ENCODE measurements around the gene SMYD3. TPM values are rescaled to one million over a fixed set of nuclear protein-coding genes. Genes with fewer than 3 reads are reported as not detected.

SMYD3 gene
- total and polyA plus RNA-seq, 2 of the 13 experiments (the other 11 are each of a cell fraction or from before 2014, with no cell fraction given), result 27.7 to 35.8 TPM

DNA sequence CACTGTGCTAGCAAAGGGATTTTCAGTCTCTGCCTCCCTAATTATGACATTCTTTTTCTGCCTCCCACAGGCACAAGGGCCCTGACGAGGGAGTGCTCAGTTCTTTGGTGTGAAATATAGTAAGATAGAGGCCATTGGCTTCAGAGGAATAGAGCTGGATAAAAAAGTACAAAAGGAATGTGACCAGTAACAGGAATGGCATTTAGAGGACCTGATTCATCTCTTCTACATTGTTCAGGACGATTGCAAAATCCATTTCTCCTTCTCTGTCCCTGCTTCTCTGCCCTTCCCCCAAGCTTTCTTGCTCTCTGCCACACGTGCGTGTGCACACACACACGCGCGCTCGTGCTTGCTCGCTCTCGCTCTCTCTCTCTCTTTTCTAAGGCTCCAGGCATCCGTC, 684.1 kb downstream of the SMYD3 start (continued):
- TF ChIP-seq, protein P1, sequence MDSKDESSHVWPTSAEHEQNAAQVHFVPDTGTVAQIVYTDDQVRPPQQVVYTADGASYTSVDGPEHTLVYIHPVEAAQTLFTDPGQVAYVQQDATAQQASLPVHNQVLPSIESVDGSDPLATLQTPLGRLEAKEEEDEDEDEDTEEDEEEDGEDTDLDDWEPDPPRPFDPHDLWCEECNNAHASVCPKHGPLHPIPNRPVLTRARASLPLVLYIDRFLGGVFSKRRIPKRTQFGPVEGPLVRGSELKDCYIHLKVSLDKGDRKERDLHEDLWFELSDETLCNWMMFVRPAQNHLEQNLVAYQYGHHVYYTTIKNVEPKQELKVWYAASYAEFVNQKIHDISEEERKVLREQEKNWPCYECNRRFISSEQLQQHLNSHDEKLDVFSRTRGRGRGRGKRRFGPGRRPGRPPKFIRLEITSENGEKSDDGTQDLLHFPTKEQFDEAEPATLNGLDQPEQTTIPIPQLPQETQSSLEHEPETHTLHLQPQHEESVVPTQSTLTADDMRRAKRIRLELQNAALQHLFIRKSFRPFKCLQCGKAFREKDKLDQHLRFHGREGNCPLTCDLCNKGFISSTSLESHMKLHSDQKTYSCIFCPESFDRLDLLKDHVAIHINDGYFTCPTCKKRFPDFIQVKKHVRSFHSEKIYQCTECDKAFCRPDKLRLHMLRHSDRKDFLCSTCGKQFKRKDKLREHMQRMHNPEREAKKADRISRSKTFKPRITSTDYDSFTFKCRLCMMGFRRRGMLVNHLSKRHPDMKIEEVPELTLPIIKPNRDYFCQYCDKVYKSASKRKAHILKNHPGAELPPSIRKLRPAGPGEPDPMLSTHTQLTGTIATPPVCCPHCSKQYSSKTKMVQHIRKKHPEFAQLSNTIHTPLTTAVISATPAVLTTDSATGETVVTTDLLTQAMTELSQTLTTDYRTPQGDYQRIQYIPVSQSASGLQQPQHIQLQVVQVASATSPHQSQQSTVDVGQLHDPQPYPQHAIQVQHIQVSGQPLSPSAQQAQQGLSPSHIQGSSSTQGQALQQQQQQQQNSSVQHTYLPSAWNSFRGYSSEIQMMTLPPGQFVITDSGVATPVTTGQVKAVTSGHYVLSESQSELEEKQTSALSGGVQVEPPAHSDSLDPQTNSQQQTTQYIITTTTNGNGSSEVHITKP (CRISPR knock-in tag; IDR thresholded peaks at IDR 0.05; ENCODE audit: low read depth), result no peak
- TF ChIP-seq, protein P2, sequence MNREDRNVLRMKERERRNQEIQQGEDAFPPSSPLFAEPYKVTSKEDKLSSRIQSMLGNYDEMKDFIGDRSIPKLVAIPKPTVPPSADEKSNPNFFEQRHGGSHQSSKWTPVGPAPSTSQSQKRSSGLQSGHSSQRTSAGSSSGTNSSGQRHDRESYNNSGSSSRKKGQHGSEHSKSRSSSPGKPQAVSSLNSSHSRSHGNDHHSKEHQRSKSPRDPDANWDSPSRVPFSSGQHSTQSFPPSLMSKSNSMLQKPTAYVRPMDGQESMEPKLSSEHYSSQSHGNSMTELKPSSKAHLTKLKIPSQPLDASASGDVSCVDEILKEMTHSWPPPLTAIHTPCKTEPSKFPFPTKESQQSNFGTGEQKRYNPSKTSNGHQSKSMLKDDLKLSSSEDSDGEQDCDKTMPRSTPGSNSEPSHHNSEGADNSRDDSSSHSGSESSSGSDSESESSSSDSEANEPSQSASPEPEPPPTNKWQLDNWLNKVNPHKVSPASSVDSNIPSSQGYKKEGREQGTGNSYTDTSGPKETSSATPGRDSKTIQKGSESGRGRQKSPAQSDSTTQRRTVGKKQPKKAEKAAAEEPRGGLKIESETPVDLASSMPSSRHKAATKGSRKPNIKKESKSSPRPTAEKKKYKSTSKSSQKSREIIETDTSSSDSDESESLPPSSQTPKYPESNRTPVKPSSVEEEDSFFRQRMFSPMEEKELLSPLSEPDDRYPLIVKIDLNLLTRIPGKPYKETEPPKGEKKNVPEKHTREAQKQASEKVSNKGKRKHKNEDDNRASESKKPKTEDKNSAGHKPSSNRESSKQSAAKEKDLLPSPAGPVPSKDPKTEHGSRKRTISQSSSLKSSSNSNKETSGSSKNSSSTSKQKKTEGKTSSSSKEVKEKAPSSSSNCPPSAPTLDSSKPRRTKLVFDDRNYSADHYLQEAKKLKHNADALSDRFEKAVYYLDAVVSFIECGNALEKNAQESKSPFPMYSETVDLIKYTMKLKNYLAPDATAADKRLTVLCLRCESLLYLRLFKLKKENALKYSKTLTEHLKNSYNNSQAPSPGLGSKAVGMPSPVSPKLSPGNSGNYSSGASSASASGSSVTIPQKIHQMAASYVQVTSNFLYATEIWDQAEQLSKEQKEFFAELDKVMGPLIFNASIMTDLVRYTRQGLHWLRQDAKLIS (CRISPR knock-in tag; IDR thresholded peaks at IDR 0.05), result no peak
- TF ChIP-seq ZNF281 (CRISPR knock-in tag; IDR thresholded peaks at IDR 0.05; ENCODE audit: borderline replicate concordance) (peak; percentile 63; the same call in 1 of the 2 replicates), MZF1 (CRISPR knock-in tag; IDR thresholded peaks at IDR 0.05; ENCODE audit: borderline replicate concordance) (no peak), CEBPG (CRISPR knock-in tag; IDR thresholded peaks at IDR 0.05) (peak; percentile 34; the same call in 1 of the 2 replicates), ATAD3A (CRISPR knock-in tag; IDR thresholded peaks at IDR 0.05) (no peak), E2F5 (CRISPR knock-in tag; conservative IDR thresholded peaks at IDR 0.05) (no peak), ZNF570 (CRISPR knock-in tag; IDR thresholded peaks at IDR 0.05; ENCODE audit: borderline replicate concordance) (no peak), JUND (CRISPR knock-in tag; IDR thresholded peaks at IDR 0.05) (no peak), DPF2 (CRISPR knock-in tag; IDR thresholded peaks at IDR 0.05; ENCODE audit: borderline replicate concordance, low read depth) (no peak)
- TF ChIP-seq, protein P3, sequence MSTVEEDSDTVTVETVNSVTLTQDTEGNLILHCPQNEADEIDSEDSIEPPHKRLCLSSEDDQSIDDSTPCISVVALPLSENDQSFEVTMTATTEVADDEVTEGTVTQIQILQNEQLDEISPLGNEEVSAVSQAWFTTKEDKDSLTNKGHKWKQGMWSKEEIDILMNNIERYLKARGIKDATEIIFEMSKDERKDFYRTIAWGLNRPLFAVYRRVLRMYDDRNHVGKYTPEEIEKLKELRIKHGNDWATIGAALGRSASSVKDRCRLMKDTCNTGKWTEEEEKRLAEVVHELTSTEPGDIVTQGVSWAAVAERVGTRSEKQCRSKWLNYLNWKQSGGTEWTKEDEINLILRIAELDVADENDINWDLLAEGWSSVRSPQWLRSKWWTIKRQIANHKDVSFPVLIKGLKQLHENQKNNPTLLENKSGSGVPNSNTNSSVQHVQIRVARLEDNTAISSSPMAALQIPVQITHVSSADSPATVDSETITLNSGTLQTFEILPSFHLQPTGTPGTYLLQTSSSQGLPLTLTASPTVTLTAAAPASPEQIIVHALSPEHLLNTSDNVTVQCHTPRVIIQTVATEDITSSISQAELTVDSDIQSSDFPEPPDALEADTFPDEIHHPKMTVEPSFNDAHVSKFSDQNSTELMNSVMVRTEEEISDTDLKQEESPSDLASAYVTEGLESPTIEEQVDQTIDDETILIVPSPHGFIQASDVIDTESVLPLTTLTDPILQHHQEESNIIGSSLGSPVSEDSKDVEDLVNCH (CRISPR knock-in tag; IDR thresholded peaks at IDR 0.05), result no peak
- TF ChIP-seq, protein P4, sequence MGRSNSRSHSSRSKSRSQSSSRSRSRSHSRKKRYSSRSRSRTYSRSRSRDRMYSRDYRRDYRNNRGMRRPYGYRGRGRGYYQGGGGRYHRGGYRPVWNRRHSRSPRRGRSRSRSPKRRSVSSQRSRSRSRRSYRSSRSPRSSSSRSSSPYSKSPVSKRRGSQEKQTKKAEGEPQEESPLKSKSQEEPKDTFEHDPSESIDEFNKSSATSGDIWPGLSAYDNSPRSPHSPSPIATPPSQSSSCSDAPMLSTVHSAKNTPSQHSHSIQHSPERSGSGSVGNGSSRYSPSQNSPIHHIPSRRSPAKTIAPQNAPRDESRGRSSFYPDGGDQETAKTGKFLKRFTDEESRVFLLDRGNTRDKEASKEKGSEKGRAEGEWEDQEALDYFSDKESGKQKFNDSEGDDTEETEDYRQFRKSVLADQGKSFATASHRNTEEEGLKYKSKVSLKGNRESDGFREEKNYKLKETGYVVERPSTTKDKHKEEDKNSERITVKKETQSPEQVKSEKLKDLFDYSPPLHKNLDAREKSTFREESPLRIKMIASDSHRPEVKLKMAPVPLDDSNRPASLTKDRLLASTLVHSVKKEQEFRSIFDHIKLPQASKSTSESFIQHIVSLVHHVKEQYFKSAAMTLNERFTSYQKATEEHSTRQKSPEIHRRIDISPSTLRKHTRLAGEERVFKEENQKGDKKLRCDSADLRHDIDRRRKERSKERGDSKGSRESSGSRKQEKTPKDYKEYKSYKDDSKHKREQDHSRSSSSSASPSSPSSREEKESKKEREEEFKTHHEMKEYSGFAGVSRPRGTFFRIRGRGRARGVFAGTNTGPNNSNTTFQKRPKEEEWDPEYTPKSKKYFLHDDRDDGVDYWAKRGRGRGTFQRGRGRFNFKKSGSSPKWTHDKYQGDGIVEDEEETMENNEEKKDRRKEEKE (IDR thresholded peaks at IDR 0.05), result no peak
